Small intestine (tissue), 7 donors: ENCODE measurements around the gene CHCHD10. TPM values are rescaled to one million over a fixed set of nuclear protein-coding genes. Genes with fewer than 3 reads are reported as not detected.

Source experiments
- DNase-seq, 2 donors: peaks; one replicate each; pipeline versions ENCODE4 v3.0.0 to v3.0.0-alpha.2; 2013
- FAIRE-seq: peaks from 2 replicates; lab custom pipeline; 2012; peaks lifted over from hg19 to GRCh38; lab: Jason Lieb, UNC
- H3K27ac ChIP-seq, 3 donors: one replicate each; pipeline ENCODE4 v1.5.1; 2013; ENCODE audit warnings: low read length in 2 of 3, mild to moderate bottlenecking in 2 of 3, control low read depth in 1 of 3, inconsistent platforms in 1 of 3, low read depth in 1 of 3, moderate library complexity in 1 of 3
- H3K27me3 ChIP-seq, 3 donors: one replicate each; pipeline ENCODE4 v1.6.1; 2013; ENCODE audit warnings: low read length in 3 of 3, inconsistent platforms in 1 of 3; ENCODE audit not compliant: control insufficient read depth in 3 of 3, insufficient read depth in 3 of 3
- H3K36me3 ChIP-seq, 3 donors: one replicate each; pipeline ENCODE4 v1.6.1; 2013; ENCODE audit warnings: low read length in 3 of 3, inconsistent platforms in 1 of 3, low read depth in 1 of 3, mild to moderate bottlenecking in 1 of 3, moderate library complexity in 1 of 3; ENCODE audit not compliant: control insufficient read depth in 3 of 3, insufficient read depth in 2 of 3
- H3K4me1 ChIP-seq, 3 donors: one replicate each; pipeline ENCODE4 v1.6.1; 2013; ENCODE audit warnings: low read length in 2 of 3, inconsistent platforms in 1 of 3, low read depth in 1 of 3, mild to moderate bottlenecking in 1 of 3, moderate library complexity in 1 of 3; ENCODE audit not compliant: control insufficient read depth in 3 of 3, insufficient read depth in 2 of 3
- H3K4me3 ChIP-seq, 3 donors: one replicate each; pipeline ENCODE4 v1.5.1; 2013; ENCODE audit warnings: low read length in 3 of 3, control low read depth in 1 of 3, inconsistent platforms in 1 of 3, low read depth in 1 of 3, mild to moderate bottlenecking in 1 of 3, moderate library complexity in 1 of 3
- H3K9me3 ChIP-seq, 2 donors: one replicate each; pipeline ENCODE4 v1.6.1; 2013; ENCODE audit warnings: low read depth in 1 of 2, low read length in 1 of 2; ENCODE audit not compliant: control insufficient read depth in 2 of 2, insufficient read depth in 1 of 2
- WGBS, 3 donors: extraction: QIAGEN DNeasy Blood & Tissue Kit; methylation state at CpG; one replicate each; pipeline ENCODE4 v1.1.7; 2013; 5-methylcytosine and 5-hydroxymethylcytosine counted together
- polyA plus RNA-seq, 4 donors: library from polyadenylated mRNA; stranded (reverse) in 3 of 4; unstranded in 1 of 4; fragments of 200-250 nt in 3 of 4; fragments of 120-200 nt in 1 of 4; gene quantifications; one replicate each; pipeline versions ENCODE4 v1.2.1 to v1.2.3, GENCODE V29; 2013
- donor health status: healthy with polysubstance abuse.
- donor health status: control.
- donor health status: control.
- donor health status: Bipolar disorder and iron deficiency.
- donor health status: healthy.

The CHCHD10 gene
- polyA plus RNA-seq, 4 donors, result 53.5 to 544 (median 282) TPM

- Histone ChIP-seq H3K36me3 (no peaks in the 10 kb centered on the region), H3K9me3 (no peaks in the 10 kb centered on the region), H3K27ac (no peak within 1 kb of the TSS), H3K4me3 (no peak within 1 kb of the TSS), H3K4me1 (peaks cover 0 to 5% (median 0%) of the 10 kb centered on the region in 3 donors), H3K27me3 (no peaks in the 10 kb centered on the region)
- WGBS, 3 donors, result 79 to 84% (median 82%) methylated on average over 14 of the region's 14 CpGs
- FAIRE-seq (no peak), DNase-seq (no peak)
These were observed 13.4 kb downstream of the CHCHD10 start, which contains the start of gene VPREB3 for GRCh38 chr22:23754220-23754919. Gene VPREB3 (minus strand): TSS chr22:23754425. CDS start chr22:23754363, 62 bp downstream.

- no peak for FAIRE-seq
These were observed 14.4 kb downstream of the CHCHD10 start for GRCh38 chr22:23753385-23753784.

GRCh38 chr22:23752750-23753149 lies 15.0 kb downstream of the CHCHD10 start:
- H3K36me3 ChIP-seq, result no peaks in the 10 kb centered on the region
- H3K27ac ChIP-seq, result no peak overlapping the region
- H3K4me1 ChIP-seq, result peaks cover 0 to 5% (median 0%) of the 10 kb centered on the region in 3 donors
- DNase-seq (no peak), FAIRE-seq (no peak)
- 88 to 99% (median 92%) methylated on average over 16 of the region's 16 CpGs for WGBS, 3 donors
- H3K9me3 ChIP-seq, result no peaks in the 10 kb centered on the region
- no peak overlapping the region for H3K4me3 ChIP-seq
- H3K27me3 ChIP-seq, result no peaks in the 10 kb centered on the region

More at GRCh38 chr22:23753385-23753784, 14.4 kb downstream of the CHCHD10 start:
- no peaks in the 10 kb centered on the region for H3K9me3 ChIP-seq
- H3K4me1 ChIP-seq, result peaks cover 0 to 5% (median 0%) of the 10 kb centered on the region in 3 donors
- no peaks in the 10 kb centered on the region for H3K27me3 ChIP-seq
- H3K36me3 ChIP-seq, result no peaks in the 10 kb centered on the region
- H3K27ac ChIP-seq, result no peak overlapping the region
- no peak overlapping the region for H3K4me3 ChIP-seq
- DNase-seq, result no peak
- WGBS, 3 donors, result 65 to 78% (median 76%) methylated on average over 2 of the region's 2 CpGs

GRCh38 chr22:23752090-23752691 lies 15.6 kb downstream of the CHCHD10 start:
- DNase-seq, result no peak

GRCh38 chr22:23751441-23751996 lies 16.3 kb downstream of the CHCHD10 start:
- FAIRE-seq, result no peak
- H3K4me1 ChIP-seq, result peaks cover 0 to 5% (median 0%) of the 10 kb centered on the region in 3 donors
- no peaks in the 10 kb centered on the region for H3K36me3 ChIP-seq
- DNase-seq, result no peak
- peak overlapping the region; percentile 97 to 99 (median 98) for H3K27ac ChIP-seq
- no peaks in the 10 kb centered on the region for H3K9me3 ChIP-seq
- peak overlapping the region; percentile 63 to 97 (median 82) for H3K4me3 ChIP-seq
- 19 to 27% (median 19%) methylated on average over 22 of the region's 22 CpGs for whole genome bisulfite sequencing, 3 donors
- H3K27me3 ChIP-seq, result no peaks in the 10 kb centered on the region

More at GRCh38 chr22:23752090-23752691, 15.6 kb downstream of the CHCHD10 start:
- no peaks in the 10 kb centered on the region for H3K9me3 ChIP-seq
- H3K27ac ChIP-seq, result peak overlapping the region in 1 of 3 donors; percentile 99
- no peaks in the 10 kb centered on the region for H3K27me3 ChIP-seq
- FAIRE-seq, result no peak
- no peak overlapping the region for H3K4me3 ChIP-seq
- no peaks in the 10 kb centered on the region for H3K36me3 ChIP-seq
- peaks cover 0 to 5% (median 0%) of the 10 kb centered on the region in 3 donors for H3K4me1 ChIP-seq
- 72 to 86% (median 86%) methylated on average over 9 of the region's 9 CpGs for WGBS, 3 donors

- peak within 1 kb of the TSS; percentile 97 to 99 (median 98) for H3K27ac ChIP-seq
- peaks cover 0 to 10% (median 0%) of the 10 kb centered on the region in 3 donors for H3K4me1 ChIP-seq
- no peaks in the 10 kb centered on the region for H3K9me3 ChIP-seq
- H3K27me3 ChIP-seq, result no peaks in the 10 kb centered on the region
- H3K4me3 ChIP-seq, result peak within 1 kb of the TSS; percentile 63 to 97 (median 82)
- H3K36me3 ChIP-seq, result no peaks in the 10 kb centered on the region
- FAIRE-seq (no peak), DNase-seq (peak; percentile 94 to 96)
- 1% methylated on average over 62 to 78 of the region's 78 CpGs for WGBS, 3 donors
These were observed 16.9 kb downstream of the CHCHD10 start, which contains the start of gene ZNF70 for GRCh38 chr22:23750714-23751440. Gene ZNF70 (minus strand): TSS chr22:23751112. CDS start chr22:23745140, 5,972 bp downstream.

- H3K27me3 ChIP-seq, result no peaks in the 10 kb centered on the region
- no peak for FAIRE-seq
- no peaks in the 10 kb centered on the region for H3K9me3 ChIP-seq
- DNase-seq, result no peak
- peak overlapping the region in 2 of 3 donors; percentile 71 to 79 for H3K27ac ChIP-seq
- H3K4me1 ChIP-seq, result peaks cover 0 to 11% (median 0%) of the 10 kb centered on the region in 3 donors
- peak overlapping the region; percentile 63 to 82 (median 68) for H3K4me3 ChIP-seq
- WGBS, 3 donors, result 29 to 37% (median 35%) methylated on average over 5 of the region's 5 CpGs
- no peaks in the 10 kb centered on the region for H3K36me3 ChIP-seq
These were observed 17.4 kb downstream of the CHCHD10 start for GRCh38 chr22:23750367-23750713.
